Measurements from ENCODE around the gene CEP164.

The CEP164 gene

DNA sequence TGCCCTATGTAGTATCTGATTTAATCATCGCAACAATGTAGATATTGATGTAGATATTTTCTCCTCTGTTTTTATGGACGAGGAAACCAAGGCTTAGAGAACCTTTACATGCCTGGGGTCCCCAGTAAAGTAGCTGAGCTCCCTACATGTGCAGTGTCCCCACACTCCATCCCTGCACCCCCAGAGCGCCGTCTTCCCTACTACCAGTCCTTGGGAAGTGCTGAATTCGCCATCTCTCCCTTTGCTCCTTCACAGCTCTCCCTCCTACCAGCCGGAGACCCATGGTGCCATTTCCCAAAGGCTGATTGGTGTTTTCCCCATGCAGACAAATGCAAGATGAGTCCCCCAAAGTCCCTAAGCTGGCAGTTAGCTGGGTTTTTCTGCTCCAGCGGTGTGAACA is 86.0 kb downstream of the CEP164 start:
- no peak overlapping the region for H3K4me3 ChIP-seq (ENCODE audit: control insufficient read depth, low read depth, low read length)
- TF ChIP-seq, protein P1, sequence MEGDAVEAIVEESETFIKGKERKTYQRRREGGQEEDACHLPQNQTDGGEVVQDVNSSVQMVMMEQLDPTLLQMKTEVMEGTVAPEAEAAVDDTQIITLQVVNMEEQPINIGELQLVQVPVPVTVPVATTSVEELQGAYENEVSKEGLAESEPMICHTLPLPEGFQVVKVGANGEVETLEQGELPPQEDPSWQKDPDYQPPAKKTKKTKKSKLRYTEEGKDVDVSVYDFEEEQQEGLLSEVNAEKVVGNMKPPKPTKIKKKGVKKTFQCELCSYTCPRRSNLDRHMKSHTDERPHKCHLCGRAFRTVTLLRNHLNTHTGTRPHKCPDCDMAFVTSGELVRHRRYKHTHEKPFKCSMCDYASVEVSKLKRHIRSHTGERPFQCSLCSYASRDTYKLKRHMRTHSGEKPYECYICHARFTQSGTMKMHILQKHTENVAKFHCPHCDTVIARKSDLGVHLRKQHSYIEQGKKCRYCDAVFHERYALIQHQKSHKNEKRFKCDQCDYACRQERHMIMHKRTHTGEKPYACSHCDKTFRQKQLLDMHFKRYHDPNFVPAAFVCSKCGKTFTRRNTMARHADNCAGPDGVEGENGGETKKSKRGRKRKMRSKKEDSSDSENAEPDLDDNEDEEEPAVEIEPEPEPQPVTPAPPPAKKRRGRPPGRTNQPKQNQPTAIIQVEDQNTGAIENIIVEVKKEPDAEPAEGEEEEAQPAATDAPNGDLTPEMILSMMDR (IDR thresholded peaks at IDR 0.05; ENCODE audit: control insufficient read depth, insufficient read depth, low read depth, low read length, missing control alignments) = no peak
- no peak for DNase-seq (ENCODE audit: low read depth)

- TF ChIP-seq, protein P1 (IDR thresholded peaks at IDR 0.05; ENCODE audit: control insufficient read depth, insufficient read depth, low read depth, low read length, missing control alignments) = no peak
- H3K4me3 ChIP-seq (ENCODE audit: control insufficient read depth, low read depth, low read length) = no peak overlapping the region
Measured at GRCh38 chr11:117414724-117415123, 87.1 kb downstream of the CEP164 start.

GRCh38 chr11:117415358-117415896 is 87.8 kb downstream of the CEP164 start:
- no peak for DNase-seq (ENCODE audit: low read depth)
- H3K4me3 ChIP-seq (ENCODE audit: control insufficient read depth, low read depth, low read length) = no peak overlapping the region
- TF ChIP-seq, protein P1 (IDR thresholded peaks at IDR 0.05; ENCODE audit: control insufficient read depth, insufficient read depth, low read depth, low read length, missing control alignments) = no peak

More at GRCh38 chr11:117414724-117415123, 87.1 kb downstream of the CEP164 start:
- no peak for DNase-seq (ENCODE audit: low read depth)

- TF ChIP-seq, protein P1 (IDR thresholded peaks at IDR 0.05; ENCODE audit: control insufficient read depth, insufficient read depth, low read depth, low read length, missing control alignments) = no peak
- H3K4me3 ChIP-seq (ENCODE audit: control insufficient read depth, low read depth, low read length) = no peak overlapping the region
- no peak for DNase-seq (ENCODE audit: low read depth)
Measured at GRCh38 chr11:117417342-117417741, 89.7 kb downstream of the CEP164 start.

DNA sequence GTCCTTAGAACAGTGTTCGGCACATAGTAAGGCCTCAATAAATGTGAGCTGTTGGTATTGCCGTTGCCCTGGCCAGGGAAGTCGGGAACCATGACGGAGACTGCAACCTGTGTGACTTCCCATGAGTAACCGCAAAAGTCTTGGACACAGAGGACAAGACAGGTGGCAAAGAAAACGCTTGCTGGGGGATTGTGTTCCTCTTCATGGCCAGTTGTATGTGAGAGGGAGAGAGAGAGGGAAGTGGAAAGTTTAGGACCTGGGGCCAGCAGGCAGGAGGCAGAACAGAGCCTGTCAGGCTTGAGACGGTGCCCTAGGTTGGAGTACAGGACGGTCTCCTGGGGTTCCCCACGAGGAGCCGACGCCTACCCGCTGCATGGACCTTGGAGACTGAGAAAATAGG is 90.2 kb downstream of the CEP164 start:
- H3K4me3 ChIP-seq (ENCODE audit: control insufficient read depth, low read depth, low read length) = no peak overlapping the region
- TF ChIP-seq, protein P1 (IDR thresholded peaks at IDR 0.05; ENCODE audit: control insufficient read depth, insufficient read depth, low read depth, low read length, missing control alignments) = no peak
- no peak for DNase-seq (ENCODE audit: low read depth)

DNA sequence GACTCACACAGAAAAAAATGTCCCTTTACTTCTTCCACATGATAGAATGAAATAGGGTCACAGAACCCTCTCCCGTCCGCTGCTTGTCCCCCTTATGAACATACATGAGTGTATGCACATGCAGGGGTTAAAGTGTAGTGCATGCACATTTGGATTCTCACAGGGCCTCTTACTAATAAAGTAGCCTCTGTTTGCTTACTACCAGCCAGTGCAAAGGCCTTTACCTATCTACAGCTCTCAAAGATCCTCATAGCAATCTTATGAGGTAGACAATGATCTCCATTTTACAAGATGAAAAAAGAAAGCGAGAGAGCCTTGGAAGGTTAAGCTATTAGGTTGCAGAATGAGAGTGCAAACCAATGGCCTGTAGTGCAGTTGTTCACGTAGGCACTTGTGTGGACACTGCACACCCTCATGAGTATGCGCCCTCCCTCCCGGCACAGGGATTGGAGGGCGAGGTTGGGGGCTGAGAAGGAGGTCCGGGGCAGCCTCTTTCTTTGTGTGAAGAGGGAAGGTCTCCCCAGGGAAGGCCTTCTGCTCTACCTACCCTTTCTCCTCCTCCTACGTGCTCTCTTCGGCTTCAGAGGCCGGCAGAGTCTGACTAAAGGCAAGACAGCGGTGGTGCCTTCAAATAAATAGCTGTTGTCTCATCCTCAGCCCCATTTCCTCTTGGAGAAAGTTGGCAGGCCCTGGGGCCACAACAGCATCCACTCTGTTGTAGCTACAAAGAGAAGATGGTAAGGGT is 91.3 kb downstream of the CEP164 start:
- no peak for DNase-seq (ENCODE audit: low read depth)
- H3K4me3 ChIP-seq (ENCODE audit: control insufficient read depth, low read depth, low read length) = no peak overlapping the region
- TF ChIP-seq, protein P1 (IDR thresholded peaks at IDR 0.05; ENCODE audit: control insufficient read depth, insufficient read depth, low read depth, low read length, missing control alignments) = no peak

Data from AG09309 (cell line).